ENCODE data around the gene PNISR.
A peak's percentile ranks its signal among the peaks of the same experiment; 100 is the strongest.

The PNISR gene

GRCh38 chr6:99407076-99407475 is 18.0 kb downstream of the PNISR start:
- DNase-seq: no peak

GRCh38 chr6:99402448-99402847 is 22.7 kb downstream of the PNISR start:
- DNase-seq: no peak

GRCh38 chr6:99397287-99397686 is 27.8 kb downstream of the PNISR start:
- no peak for DNase-seq

GRCh38 chr6:99393698-99394531 is 31.2 kb downstream of the PNISR start, which contains the start of gene COQ3:
Gene COQ3 (minus strand): TSS chr6:99394195. CDS start chr6:99394179, 16 bp downstream.
- DNase-seq: peak; percentile 39

- no peak for DNase-seq
These were observed 31.8 kb downstream of the PNISR start for GRCh38 chr6:99393366-99393697.

GRCh38 chr6:99390896-99391295 is 34.2 kb downstream of the PNISR start:
- no peak for DNase-seq

- DNase-seq: no peak
These were observed 40.6 kb downstream of the PNISR start for GRCh38 chr6:99384507-99384906.

- DNase-seq: no peak
These were observed 46.5 kb downstream of the PNISR start for GRCh38 chr6:99378636-99379035.

GRCh38 chr6:99369533-99369932 is 55.6 kb downstream of the PNISR start:
- no peak for DNase-seq

GRCh38 chr6:99366852-99367251 is 58.3 kb downstream of the PNISR start:
- no peak for DNase-seq

GRCh38 chr6:99364026-99364425 is 61.1 kb downstream of the PNISR start:
- DNase-seq: no peak

GRCh38 chr6:99362678-99363268 is 62.3 kb downstream of the PNISR start:
- DNase-seq: no peak

- DNase-seq: no peak
These were observed 65.3 kb downstream of the PNISR start for GRCh38 chr6:99359800-99360199.

GRCh38 chr6:99356641-99357040 is 68.5 kb downstream of the PNISR start:
- no peak for DNase-seq

GRCh38 chr6:99354983-99355382 is 70.1 kb downstream of the PNISR start:
- no peak for DNase-seq

- no peak for DNase-seq
These were observed 72.0 kb downstream of the PNISR start for GRCh38 chr6:99353126-99353525.

- peak; percentile 37 for DNase-seq
These were observed 74.5 kb downstream of the PNISR start for GRCh38 chr6:99350573-99350972.

GRCh38 chr6:99349171-99350141 is 75.7 kb downstream of the PNISR start, which contains the start of gene FAXC:
Gene FAXC (minus strand): TSS chr6:99349674. CDS start chr6:99349372, 302 bp downstream.
- peak; percentile 64 for DNase-seq

- DNase-seq: no peak
These were observed 76.6 kb downstream of the PNISR start for GRCh38 chr6:99348288-99349170.
